Measurements from ENCODE around the gene SLC6A18.

SLC6A18 gene, protein sequence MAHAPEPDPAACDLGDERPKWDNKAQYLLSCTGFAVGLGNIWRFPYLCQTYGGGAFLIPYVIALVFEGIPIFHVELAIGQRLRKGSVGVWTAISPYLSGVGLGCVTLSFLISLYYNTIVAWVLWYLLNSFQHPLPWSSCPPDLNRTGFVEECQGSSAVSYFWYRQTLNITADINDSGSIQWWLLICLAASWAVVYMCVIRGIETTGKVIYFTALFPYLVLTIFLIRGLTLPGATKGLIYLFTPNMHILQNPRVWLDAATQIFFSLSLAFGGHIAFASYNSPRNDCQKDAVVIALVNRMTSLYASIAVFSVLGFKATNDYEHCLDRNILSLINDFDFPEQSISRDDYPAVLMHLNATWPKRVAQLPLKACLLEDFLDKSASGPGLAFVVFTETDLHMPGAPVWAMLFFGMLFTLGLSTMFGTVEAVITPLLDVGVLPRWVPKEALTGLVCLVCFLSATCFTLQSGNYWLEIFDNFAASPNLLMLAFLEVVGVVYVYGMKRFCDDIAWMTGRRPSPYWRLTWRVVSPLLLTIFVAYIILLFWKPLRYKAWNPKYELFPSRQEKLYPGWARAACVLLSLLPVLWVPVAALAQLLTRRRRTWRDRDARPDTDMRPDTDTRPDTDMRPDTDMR

DNA sequence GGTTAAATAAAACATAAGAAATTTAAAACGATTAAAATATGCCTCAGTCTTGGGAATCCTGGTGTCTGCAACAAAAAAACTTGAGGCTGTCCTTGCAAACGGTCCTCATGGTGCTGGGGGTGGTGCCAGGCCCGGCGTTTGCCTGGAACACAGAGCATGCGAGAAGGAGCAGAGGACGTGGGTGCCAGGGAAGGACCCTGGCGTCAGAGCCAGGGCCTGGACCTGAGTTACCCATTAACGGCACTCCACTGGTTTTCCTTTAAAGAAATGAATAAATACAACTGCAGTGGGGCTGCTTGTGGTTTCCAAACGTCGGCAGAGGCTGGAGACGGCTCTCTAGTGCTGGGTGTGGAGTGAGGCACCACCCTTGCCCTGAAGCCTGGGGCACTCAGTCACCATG is at the start of gene SLC6A18:
Gene SLC6A18, plus strand, starts transcription at position 301 of the 400 bp plus-strand sequence. Its CDS starts 97 bp downstream, at position 398.
- H3K27me3 Mint-ChIP-seq = no peaks in the 10 kb centered on the region
- H3K4me1 Mint-ChIP-seq = peaks cover 5% of the 10 kb centered on the region
- H3K9me3 Mint-ChIP-seq = no peaks in the 10 kb centered on the region
- H3K36me3 Mint-ChIP-seq = no peaks in the 10 kb centered on the region
- no peak within 1 kb of the TSS for H3K4me3 Mint-ChIP-seq
- no peak within 1 kb of the TSS for H3K27ac Mint-ChIP-seq

GRCh38 chr5:1175801-1176472 is 49.2 kb upstream of the SLC6A18 start:
- Mint-ChIP-seq H3K4me1 (peaks cover 3% of the 10 kb centered on the region), H3K4me3 (no peak overlapping the region), H3K36me3 (no peaks in the 10 kb centered on the region), H3K27me3 (no peaks in the 10 kb centered on the region), H3K9me3 (no peaks in the 10 kb centered on the region), H3K27ac (no peak overlapping the region)

DNA sequence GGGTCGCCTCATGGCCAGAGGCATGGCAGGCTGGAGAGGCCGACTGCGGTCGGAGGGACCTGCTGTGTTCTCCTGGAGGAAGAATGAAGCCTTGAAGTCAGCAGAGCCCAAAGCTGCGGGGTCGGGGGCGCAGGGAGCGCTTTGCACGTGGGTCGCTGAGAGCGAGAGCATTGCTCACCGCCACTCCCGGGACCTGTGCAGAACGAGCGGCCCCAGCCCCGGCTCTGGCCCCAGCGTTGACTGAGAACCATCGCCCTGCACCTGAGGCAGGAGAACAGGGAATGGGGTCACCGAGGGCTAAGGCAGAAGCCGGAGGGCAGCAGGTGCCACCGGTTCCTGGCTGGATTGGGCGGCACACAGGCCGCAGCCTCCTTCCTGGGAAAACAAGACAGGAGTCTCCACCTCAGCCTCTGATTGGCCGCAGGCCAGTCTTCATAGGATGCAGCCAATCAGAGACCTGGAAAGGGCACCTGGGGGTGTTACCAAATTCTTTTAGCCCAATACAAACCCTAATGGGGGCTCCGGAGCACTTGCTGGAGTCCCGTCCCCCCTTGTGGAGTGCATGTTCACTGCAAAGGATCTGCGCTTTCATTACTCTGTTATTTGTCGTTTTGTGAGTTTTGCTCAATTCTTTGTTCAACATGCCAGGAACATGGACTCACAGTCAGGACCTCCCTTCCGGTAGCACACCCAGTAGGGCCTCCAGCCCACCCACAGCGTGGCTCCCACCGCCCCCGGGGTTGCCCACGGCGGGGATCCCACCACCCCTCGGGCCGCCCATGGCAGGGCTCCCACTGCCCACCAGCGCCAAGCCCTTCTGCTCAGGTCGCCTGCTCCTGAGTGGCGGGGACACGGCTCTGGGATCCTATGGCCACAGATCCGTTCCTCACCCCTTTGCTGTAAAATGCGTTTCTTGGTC is 48.4 kb upstream of the SLC6A18 start:
- H3K4me1 Mint-ChIP-seq = peaks cover 3% of the 10 kb centered on the region
- no peaks in the 10 kb centered on the region for H3K27me3 Mint-ChIP-seq
- H3K27ac Mint-ChIP-seq = no peak overlapping the region
- H3K36me3 Mint-ChIP-seq = no peaks in the 10 kb centered on the region
- no peak overlapping the region for H3K4me3 Mint-ChIP-seq
- H3K9me3 Mint-ChIP-seq = no peaks in the 10 kb centered on the region

DNA sequence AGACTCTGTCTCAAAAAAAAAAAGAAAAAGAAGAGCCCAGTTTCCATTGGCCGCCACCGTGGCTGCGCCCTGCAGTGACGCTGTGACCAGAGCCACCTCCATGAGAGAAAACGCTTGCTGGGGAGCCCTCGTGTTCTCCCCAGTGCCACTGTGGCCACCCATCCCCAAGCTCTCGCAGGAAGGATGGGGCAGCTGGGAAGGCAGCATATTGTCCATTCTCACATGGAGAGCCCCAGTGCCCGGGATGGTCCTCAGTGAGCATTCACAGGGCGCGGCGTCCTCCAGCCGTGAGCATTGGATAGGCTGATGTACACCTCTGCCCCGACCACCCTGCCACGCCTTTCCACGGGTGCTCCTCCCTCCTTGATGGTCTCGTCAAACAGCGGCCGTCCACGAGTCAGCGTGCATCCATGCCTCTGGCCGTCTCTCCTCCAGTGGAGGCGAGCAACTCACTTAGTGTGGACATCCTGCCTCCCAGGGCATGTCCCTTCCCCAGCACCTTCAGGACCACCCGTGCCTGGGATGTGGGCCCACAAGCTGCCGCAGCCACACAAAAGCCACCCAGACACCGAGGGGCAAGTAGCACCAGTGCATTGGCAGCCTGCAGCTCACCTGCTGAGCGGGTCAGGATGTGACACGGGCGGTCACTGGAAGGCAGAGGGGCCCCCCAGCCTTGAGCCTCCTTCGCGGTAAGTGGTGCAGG is 47.2 kb upstream of the SLC6A18 start:
- no peak overlapping the region for H3K4me3 Mint-ChIP-seq

GRCh38 chr5:1178529-1179382 is 46.4 kb upstream of the SLC6A18 start:
- no peaks in the 10 kb centered on the region for H3K9me3 Mint-ChIP-seq
- H3K27ac Mint-ChIP-seq = no peak overlapping the region
- no peaks in the 10 kb centered on the region for H3K36me3 Mint-ChIP-seq
- no peaks in the 10 kb centered on the region for H3K4me1 Mint-ChIP-seq
- H3K27me3 Mint-ChIP-seq = no peaks in the 10 kb centered on the region
- no peak overlapping the region for H3K4me3 Mint-ChIP-seq

More for the DNA sequence above, 47.2 kb upstream of the SLC6A18 start:
- Mint-ChIP-seq H3K27me3 (no peaks in the 10 kb centered on the region), H3K9me3 (no peaks in the 10 kb centered on the region), H3K36me3 (no peaks in the 10 kb centered on the region), H3K4me1 (no peaks in the 10 kb centered on the region), H3K27ac (no peak overlapping the region)

DNA sequence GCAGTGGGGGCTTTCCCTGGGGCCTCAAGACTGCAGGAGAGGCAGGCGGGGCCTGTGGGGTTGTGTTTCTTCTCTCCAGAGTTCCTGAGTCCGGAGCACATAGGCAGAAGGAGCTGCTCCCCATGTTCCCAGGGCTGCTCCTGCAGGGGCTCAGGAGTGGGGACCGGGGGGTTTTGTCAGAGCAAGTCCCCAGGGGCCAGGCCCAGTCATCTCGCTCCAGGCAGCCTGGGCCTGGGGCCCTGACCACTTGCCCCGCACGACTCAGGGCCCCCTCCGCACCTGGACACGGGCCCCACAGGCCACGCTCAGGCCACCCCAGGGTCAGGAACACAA is 45.8 kb upstream of the SLC6A18 start:
- no peaks in the 10 kb centered on the region for H3K9me3 Mint-ChIP-seq
- no peak overlapping the region for H3K4me3 Mint-ChIP-seq
- H3K27me3 Mint-ChIP-seq = no peaks in the 10 kb centered on the region
- H3K36me3 Mint-ChIP-seq = no peaks in the 10 kb centered on the region
- no peaks in the 10 kb centered on the region for H3K4me1 Mint-ChIP-seq
- H3K27ac Mint-ChIP-seq = no peak overlapping the region

- no peaks in the 10 kb centered on the region for H3K9me3 Mint-ChIP-seq
- H3K27me3 Mint-ChIP-seq = no peaks in the 10 kb centered on the region
- H3K4me1 Mint-ChIP-seq = no peaks in the 10 kb centered on the region
- no peaks in the 10 kb centered on the region for H3K36me3 Mint-ChIP-seq
- no peak overlapping the region for H3K4me3 Mint-ChIP-seq
- no peak overlapping the region for H3K27ac Mint-ChIP-seq
Observed at GRCh38 chr5:1180096-1180495, 45.1 kb upstream of the SLC6A18 start.

DNA sequence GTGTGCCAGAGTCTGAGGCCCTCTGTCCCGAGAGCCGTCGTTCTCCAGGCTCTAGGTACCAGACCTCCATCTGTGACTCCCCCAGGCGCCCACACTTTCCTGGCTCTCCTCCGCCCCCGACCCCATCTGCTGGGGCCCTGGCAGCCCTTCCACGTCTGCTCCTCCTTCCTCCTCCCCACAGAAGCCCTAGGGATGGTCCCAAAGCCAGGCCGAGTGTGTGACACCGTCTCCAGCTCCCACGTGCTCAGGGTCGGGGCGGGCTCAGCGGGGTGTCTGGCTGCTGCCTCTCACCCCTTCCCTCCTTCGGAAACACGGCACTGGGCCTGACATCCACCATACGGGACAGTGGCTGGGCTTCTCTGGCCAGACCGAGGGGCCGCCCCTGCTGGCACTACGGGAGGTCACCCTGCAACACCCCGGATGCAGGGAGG is 44.3 kb upstream of the SLC6A18 start:
- H3K4me1 Mint-ChIP-seq = no peaks in the 10 kb centered on the region
- H3K27me3 Mint-ChIP-seq = no peaks in the 10 kb centered on the region
- H3K27ac Mint-ChIP-seq = no peak overlapping the region

GRCh38 chr5:1181451-1182359 is 43.5 kb upstream of the SLC6A18 start:
- Mint-ChIP-seq H3K4me1 (no peaks in the 10 kb centered on the region), H3K27ac (no peak overlapping the region), H3K9me3 (no peaks in the 10 kb centered on the region), H3K4me3 (no peak overlapping the region), H3K27me3 (no peaks in the 10 kb centered on the region), H3K36me3 (no peaks in the 10 kb centered on the region)

More for the DNA sequence above, 44.3 kb upstream of the SLC6A18 start:
- no peaks in the 10 kb centered on the region for H3K36me3 Mint-ChIP-seq
- no peaks in the 10 kb centered on the region for H3K9me3 Mint-ChIP-seq
- no peak overlapping the region for H3K4me3 Mint-ChIP-seq

GRCh38 chr5:1182360-1182632 is 42.9 kb upstream of the SLC6A18 start:
- Mint-ChIP-seq H3K4me3 (no peak overlapping the region), H3K27me3 (no peaks in the 10 kb centered on the region), H3K4me1 (no peaks in the 10 kb centered on the region), H3K27ac (no peak overlapping the region), H3K9me3 (no peaks in the 10 kb centered on the region), H3K36me3 (no peaks in the 10 kb centered on the region)

DNA sequence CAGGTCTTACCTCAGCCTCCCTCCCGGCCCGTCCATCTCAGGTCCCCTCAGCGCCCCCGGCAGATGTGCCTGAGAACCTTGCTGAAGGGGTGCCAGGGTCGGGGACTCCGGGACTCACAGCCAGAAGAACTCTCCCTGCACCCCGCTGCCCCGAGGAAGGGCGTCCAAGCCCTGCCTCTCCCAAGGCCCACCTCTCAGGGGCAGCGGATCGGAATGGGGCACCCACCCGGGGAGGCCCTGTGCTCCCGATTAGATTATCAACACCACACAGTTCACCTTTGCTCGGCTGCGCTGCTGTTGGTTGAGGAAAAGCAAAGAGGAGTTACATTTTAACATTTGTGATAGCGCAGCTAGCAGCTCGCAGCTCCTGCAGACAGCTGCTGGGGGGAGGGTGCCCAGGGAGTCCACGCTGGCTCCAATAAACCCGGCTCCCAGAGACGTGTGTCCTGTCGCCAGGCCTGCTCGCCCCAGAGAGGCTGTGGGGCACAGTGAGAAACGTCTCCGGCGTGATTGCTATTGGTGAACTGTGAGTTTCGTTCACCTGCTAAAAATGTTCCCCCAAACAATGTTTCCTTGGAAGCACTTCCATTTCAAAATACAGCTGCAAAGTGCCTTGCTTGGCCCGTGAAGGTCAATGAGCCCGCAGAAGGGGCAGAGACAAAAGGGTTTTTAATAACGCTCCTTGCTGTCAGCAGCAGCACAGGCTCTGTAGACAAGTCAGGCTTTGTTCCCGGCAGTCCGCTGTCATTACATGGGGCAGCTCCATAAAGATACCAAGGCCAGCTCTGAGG is 42.4 kb upstream of the SLC6A18 start:
- no peaks in the 10 kb centered on the region for H3K4me1 Mint-ChIP-seq
- no peaks in the 10 kb centered on the region for H3K27me3 Mint-ChIP-seq
- H3K36me3 Mint-ChIP-seq = no peaks in the 10 kb centered on the region
- H3K27ac Mint-ChIP-seq = no peak overlapping the region
- H3K4me3 Mint-ChIP-seq = no peak overlapping the region
- no peaks in the 10 kb centered on the region for H3K9me3 Mint-ChIP-seq

DNA sequence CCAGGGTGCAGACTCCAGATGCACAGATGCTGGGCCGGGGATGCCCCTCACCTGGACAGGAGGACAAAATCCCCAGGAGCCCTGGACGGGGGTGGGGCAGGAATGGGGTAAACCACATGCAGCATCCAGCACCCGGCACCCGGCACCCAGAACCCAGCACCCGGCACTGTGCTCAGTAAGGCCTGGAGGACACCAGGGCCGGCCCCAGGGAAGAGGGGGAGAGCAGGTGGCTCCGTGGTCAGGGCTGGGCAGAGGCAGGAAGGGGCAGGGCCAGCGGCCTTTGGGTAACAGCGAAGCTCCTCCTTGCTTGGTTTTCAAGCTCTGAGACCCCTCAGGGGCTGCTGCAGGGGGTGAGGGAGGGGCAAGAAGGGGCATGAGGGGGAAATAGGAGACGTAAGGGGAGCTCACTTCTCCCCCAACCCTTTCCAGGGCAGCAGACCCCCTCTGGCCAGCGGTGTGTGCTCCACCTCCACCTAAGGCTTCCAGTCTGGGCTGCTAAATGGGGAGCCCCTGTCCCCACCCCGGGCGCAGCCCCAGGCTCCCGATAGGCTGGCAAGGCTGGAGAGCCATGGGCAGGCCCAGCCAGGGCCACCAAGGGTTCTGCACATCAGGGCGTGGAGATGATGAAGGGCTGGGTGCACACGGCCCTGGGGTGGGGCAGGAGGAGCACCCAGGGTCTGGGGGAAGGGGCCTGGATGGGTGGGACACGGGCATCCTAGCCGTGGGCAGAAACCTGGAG is 41.6 kb upstream of the SLC6A18 start:
- no peaks in the 10 kb centered on the region for H3K4me1 Mint-ChIP-seq
- H3K9me3 Mint-ChIP-seq = no peaks in the 10 kb centered on the region
- no peak overlapping the region for H3K4me3 Mint-ChIP-seq
- no peaks in the 10 kb centered on the region for H3K36me3 Mint-ChIP-seq
- peaks cover 2% of the 10 kb centered on the region for H3K27me3 Mint-ChIP-seq
- no peak overlapping the region for H3K27ac Mint-ChIP-seq
